SU-DHL-6 (cell line): Measurements from ENCODE around the gene NPAS2.

Source experiments
- H2AFZ ChIP-seq: fragments of 200-600 bp; sonication (generic); 2 replicates; pipeline ENCODE4 v1.6.1; 2014; ENCODE audit warnings: low read depth, mild to moderate bottlenecking, moderate library complexity, mixed read lengths, antibody characterized with exemption, low read length; ENCODE audit not compliant: severe bottlenecking
- H3F3A ChIP-seq: fragments of 200-600 bp; shearing (Covaris generic); 2 replicates; pipeline ENCODE4 v1.6.0; 2016; ENCODE audit warnings: antibody characterized with exemption, mild to moderate bottlenecking; ENCODE audit not compliant: insufficient read depth
- H3K27ac ChIP-seq: fragments of 200-600 bp; sonication (generic); 2 replicates; pipeline ENCODE4 v1.5.1; 2016; ENCODE audit warnings: low read depth, mild to moderate bottlenecking, low read length, moderate library complexity, mixed read lengths
- H3K27me3 ChIP-seq: fragments of 200-600 bp; sonication (generic), shearing (Covaris generic); 2 replicates; pipeline ENCODE4 v1.6.0; 2014; ENCODE audit warnings: mild to moderate bottlenecking, low read length
- H3K36me3 ChIP-seq: fragments of 200-600 bp; sonication (generic); 2 replicates; pipeline ENCODE4 v1.6.1; 2014; ENCODE audit warnings: mild to moderate bottlenecking, low read length, mixed read lengths
- H3K4me2 ChIP-seq: fragments of 300-600, 200-600 bp; shearing (Covaris generic), sonication (generic); 2 replicates; pipeline ENCODE4 v1.6.0; 2014; ENCODE audit warnings: low read length, low read depth, mild to moderate bottlenecking; ENCODE audit not compliant: poor library complexity, severe bottlenecking
- H3K4me3 ChIP-seq: fragments of 200-600 bp; sonication (generic); 2 replicates; pipeline ENCODE4 v1.5.1; 2014; ENCODE audit warnings: antibody characterized with exemption, low read length, mild to moderate bottlenecking, mixed read lengths; ENCODE audit not compliant: insufficient read depth, poor library complexity, severe bottlenecking
- H3K79me2 ChIP-seq: fragments of 200-600 bp; sonication (generic); 2 replicates; pipeline ENCODE4 v1.6.1; 2014; ENCODE audit warnings: mild to moderate bottlenecking, low read length, moderate library complexity; ENCODE audit not compliant: insufficient read depth
- H3K9ac ChIP-seq: fragments of 200-600 bp; sonication (generic); 2 replicates; pipeline ENCODE4 v1.7.0; 2014; ENCODE audit warnings: mild to moderate bottlenecking, low read length
- H3K9me2 ChIP-seq: fragments of 200-600 bp; sonication (generic); replicated peaks from 2 replicates; pipeline ENCODE4 v1.6.1; 2014; ENCODE audit warnings: low read length; ENCODE audit not compliant: insufficient read depth
- H3K9me3 ChIP-seq: fragments of 200-600 bp; sonication (generic); 2 replicates; pipeline ENCODE4 v1.6.1; 2014; ENCODE audit warnings: low read length, mixed read lengths; ENCODE audit not compliant: insufficient read depth
- H4K20me1 ChIP-seq: fragments of 200-600 bp; sonication (generic); 2 replicates; pipeline ENCODE4 v1.6.1; 2014; ENCODE audit warnings: low read depth, mild to moderate bottlenecking, antibody characterized with exemption, low read length, moderate library complexity, mixed read lengths
- CTCF ChIP-seq: fragments of 200-600 bp; sonication (generic); IDR thresholded peaks from one replicate; pipeline ENCODE4 v1.5.1; 2017; ENCODE audit warnings: antibody characterized with exemption, mild to moderate bottlenecking, low read length, moderate library complexity; ENCODE audit not compliant: insufficient read depth, poor library complexity, severe bottlenecking
- EZH2phosphoT487 ChIP-seq: fragments of 200-600 bp; sonication (generic), shearing (Covaris generic); conservative IDR thresholded peaks from 2 replicates; pipeline ENCODE4 v1.6.1; 2018; ENCODE audit warnings: mild to moderate bottlenecking, antibody characterized with exemption, low read length, moderate library complexity, mixed read lengths

Gene NPAS2

GRCh38 chr2:100978582-100979191 lies 158.7 kb downstream of the NPAS2 start:
- Histone ChIP-seq H4K20me1 (no peaks in the 10 kb centered on the region), H3K9ac (no peak overlapping the region), H3K27me3 (no peaks in the 10 kb centered on the region), H3K27ac (no peak overlapping the region), H3K9me2 (no peaks in the 10 kb centered on the region), H2AFZ (no peak overlapping the region), H3K4me3 (no peak overlapping the region), H3K4me2 (no peak overlapping the region), H3F3A (no peaks in the 10 kb centered on the region), H3K9me3 (no peaks in the 10 kb centered on the region), H3K79me2 (no peaks in the 10 kb centered on the region), H3K36me3 (no peaks in the 10 kb centered on the region)
- TF ChIP-seq CTCF: no peak
- TF ChIP-seq EZH2phosphoT487: no peak

- H3K9me3 ChIP-seq: no peaks in the 10 kb centered on the region
- no peaks in the 10 kb centered on the region for H3K79me2 ChIP-seq
- no peaks in the 10 kb centered on the region for H3K27me3 ChIP-seq
- H3K9me2 ChIP-seq: no peaks in the 10 kb centered on the region
- no peaks in the 10 kb centered on the region for H3K36me3 ChIP-seq
- H4K20me1 ChIP-seq: no peaks in the 10 kb centered on the region
- no peaks in the 10 kb centered on the region for H3F3A ChIP-seq
- H3K4me2 ChIP-seq: no peak overlapping the region
- no peak overlapping the region for H3K4me3 ChIP-seq
- no peak overlapping the region for H3K9ac ChIP-seq
- no peak for TF ChIP-seq EZH2phosphoT487
- TF ChIP-seq CTCF: no peak
- H3K27ac ChIP-seq: no peak overlapping the region
- no peak overlapping the region for H2AFZ ChIP-seq
Measured at GRCh38 chr2:100980046-100980445, 160.1 kb downstream of the NPAS2 start.

GRCh38 chr2:100981011-100981410 lies 161.1 kb downstream of the NPAS2 start:
- no peaks in the 10 kb centered on the region for H3K79me2 ChIP-seq
- H3K9me3 ChIP-seq: no peaks in the 10 kb centered on the region
- H4K20me1 ChIP-seq: no peaks in the 10 kb centered on the region
- no peaks in the 10 kb centered on the region for H3K36me3 ChIP-seq
- no peak overlapping the region for H3K27ac ChIP-seq
- H3K9ac ChIP-seq: no peak overlapping the region
- H3K4me2 ChIP-seq: no peak overlapping the region
- H3K9me2 ChIP-seq: no peaks in the 10 kb centered on the region
- H2AFZ ChIP-seq: no peak overlapping the region
- H3K27me3 ChIP-seq: no peaks in the 10 kb centered on the region
- H3K4me3 ChIP-seq: no peak overlapping the region
- H3F3A ChIP-seq: no peaks in the 10 kb centered on the region
- TF ChIP-seq EZH2phosphoT487 (no peak), CTCF (no peak)
